Smooth muscle cell (in vitro differentiated cells): ENCODE measurements around the gene CHIA. TPM values are rescaled to one million over a fixed set of nuclear protein-coding genes. Genes with fewer than 3 reads are reported as not detected.
"Not testable (repeated sequence)": the region's sequence is repeated elsewhere in the genome, so short reads cannot be mapped to it uniquely, and the experiment has no call there.

Experiments
- DNase-seq: peaks from one replicate; lab custom pipeline; 2025; ENCODE audit not compliant: unreplicated experiment; lab: John Stamatoyannopoulos, UW
- H2AFZ ChIP-seq: fragments of 200-600 bp; sonication (generic); 2 replicates; pipeline ENCODE4 v1.6.0; 2016; ENCODE audit warnings: antibody characterized with exemption, low read depth, mild to moderate bottlenecking
- H3F3A ChIP-seq: fragments of 200-600 bp; sonication (generic); 2 replicates; pipeline ENCODE4 v1.6.0; 2017; ENCODE audit warnings: antibody characterized with exemption, low read depth
- H3K27ac ChIP-seq: fragments of 200-600 bp; sonication (generic); 2 replicates; pipeline ENCODE4 v1.5.1; 2016; ENCODE audit warnings: low read depth, mild to moderate bottlenecking
- H3K27me3 ChIP-seq: fragments of 200-600 bp; sonication (generic); 2 replicates; pipeline ENCODE4 v1.6.1; 2016; ENCODE audit warnings: low read depth, mild to moderate bottlenecking
- H3K36me3 ChIP-seq: fragments of 200-600 bp; sonication (generic); 2 replicates; pipeline ENCODE4 v1.5.1; 2016; ENCODE audit warnings: low read depth
- H3K4me1 ChIP-seq: fragments of 200-600 bp; sonication (generic); 2 replicates; pipeline ENCODE4 v1.5.1; 2016; ENCODE audit warnings: low read depth
- H3K4me2 ChIP-seq: fragments of 200-600 bp; sonication (generic); 2 replicates; pipeline ENCODE4 v1.6.0; 2016; ENCODE audit warnings: mild to moderate bottlenecking
- H3K4me3 ChIP-seq: fragments of 200-600 bp; sonication (generic); 2 replicates; pipeline ENCODE4 v1.5.1; 2016; ENCODE audit warnings: mild to moderate bottlenecking
- H3K79me2 ChIP-seq: fragments of 200-600 bp; sonication (generic); 2 replicates; pipeline ENCODE4 v1.6.0; 2016; ENCODE audit warnings: low read depth, mild to moderate bottlenecking
- H3K9ac ChIP-seq: fragments of 200-600 bp; sonication (generic); 2 replicates; pipeline ENCODE4 v1.6.0; 2016; ENCODE audit warnings: low read depth
- H3K9me3 ChIP-seq: fragments of 200-600 bp; sonication (generic); replicated peaks from 2 replicates; pipeline ENCODE4 v1.5.1; 2016; ENCODE audit warnings: low read depth
- H4K20me1 ChIP-seq: fragments of 200-600 bp; sonication (generic); 2 replicates; pipeline ENCODE4 v1.6.0; 2016; ENCODE audit warnings: low read depth
- WGBS: methylation state at CpG from one replicate; pipeline ENCODE4 v1.1.7; 2016; ENCODE audit warnings: low lambda C conversion rate; 5-methylcytosine and 5-hydroxymethylcytosine counted together
- polyA plus RNA-seq: library from polyadenylated mRNA; unstranded; fragments of >200 nt; fragmentation: Nextera tagmentation; extraction: Ambion mirVana; gene quantifications from 2 replicates; pipeline ENCODE4 v1.2.1, GENCODE V29; 2016
- total RNA-seq: library from RNA; depleted of rRNA; stranded (reverse); fragments of >200 nt; gene quantifications from 2 replicates; pipeline ENCODE4 v1.2.3, GENCODE V29; 2014
- TF ChIP-seq, protein P1 (sequence below): fragments of 200-600 bp; sonication (generic); IDR thresholded peaks from 2 replicates; pipeline ENCODE4 v1.5.1; 2017; ENCODE audit warnings: borderline replicate concordance, mild to moderate bottlenecking, antibody characterized with exemption; ENCODE audit not compliant: insufficient read depth, poor library complexity, severe bottlenecking

CHIA gene
- total and polyA plus RNA-seq, 2 experiments from 2014 or later: not detected

- H3F3A ChIP-seq: no peaks in the 10 kb centered on the region
Observed at GRCh38 chr1:111354584-111354983, 63.9 kb downstream of the CHIA start.

GRCh38 chr1:111358964-111359363, 68.3 kb downstream of the CHIA start:
- H3K9ac ChIP-seq: no peak overlapping the region
- no peaks in the 10 kb centered on the region for H4K20me1 ChIP-seq
- H2AFZ ChIP-seq: no peak overlapping the region
- H3K27ac ChIP-seq: no peak overlapping the region
- no peak overlapping the region for H3K4me3 ChIP-seq
- 90% methylated on average over 2 of the region's 2 CpGs for WGBS
- H3F3A ChIP-seq: no peaks in the 10 kb centered on the region
- H3K4me1 ChIP-seq: peaks cover 2% of the 10 kb centered on the region
- no peaks in the 10 kb centered on the region for H3K36me3 ChIP-seq
- no peaks in the 10 kb centered on the region for H3K9me3 ChIP-seq
- H3K79me2 ChIP-seq: no peaks in the 10 kb centered on the region
- no peaks in the 10 kb centered on the region for H3K27me3 ChIP-seq
- H3K4me2 ChIP-seq: no peak overlapping the region
- no peak for DNase-seq
- TF ChIP-seq, protein P1, sequence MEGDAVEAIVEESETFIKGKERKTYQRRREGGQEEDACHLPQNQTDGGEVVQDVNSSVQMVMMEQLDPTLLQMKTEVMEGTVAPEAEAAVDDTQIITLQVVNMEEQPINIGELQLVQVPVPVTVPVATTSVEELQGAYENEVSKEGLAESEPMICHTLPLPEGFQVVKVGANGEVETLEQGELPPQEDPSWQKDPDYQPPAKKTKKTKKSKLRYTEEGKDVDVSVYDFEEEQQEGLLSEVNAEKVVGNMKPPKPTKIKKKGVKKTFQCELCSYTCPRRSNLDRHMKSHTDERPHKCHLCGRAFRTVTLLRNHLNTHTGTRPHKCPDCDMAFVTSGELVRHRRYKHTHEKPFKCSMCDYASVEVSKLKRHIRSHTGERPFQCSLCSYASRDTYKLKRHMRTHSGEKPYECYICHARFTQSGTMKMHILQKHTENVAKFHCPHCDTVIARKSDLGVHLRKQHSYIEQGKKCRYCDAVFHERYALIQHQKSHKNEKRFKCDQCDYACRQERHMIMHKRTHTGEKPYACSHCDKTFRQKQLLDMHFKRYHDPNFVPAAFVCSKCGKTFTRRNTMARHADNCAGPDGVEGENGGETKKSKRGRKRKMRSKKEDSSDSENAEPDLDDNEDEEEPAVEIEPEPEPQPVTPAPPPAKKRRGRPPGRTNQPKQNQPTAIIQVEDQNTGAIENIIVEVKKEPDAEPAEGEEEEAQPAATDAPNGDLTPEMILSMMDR: no peak

More at GRCh38 chr1:111354584-111354983, 63.9 kb downstream of the CHIA start:
- Histone ChIP-seq H2AFZ (no peak overlapping the region), H3K4me2 (no peak overlapping the region), H3K79me2 (no peaks in the 10 kb centered on the region), H3K27me3 (no peaks in the 10 kb centered on the region), H3K36me3 (no peaks in the 10 kb centered on the region), H3K4me1 (no peaks in the 10 kb centered on the region), H3K9me3 (no peaks in the 10 kb centered on the region), H3K9ac (no peak overlapping the region), H4K20me1 (no peaks in the 10 kb centered on the region), H3K4me3 (no peak overlapping the region), H3K27ac (no peak overlapping the region)
- TF ChIP-seq, protein P1: no peak
- no peak for DNase-seq

DNA sequence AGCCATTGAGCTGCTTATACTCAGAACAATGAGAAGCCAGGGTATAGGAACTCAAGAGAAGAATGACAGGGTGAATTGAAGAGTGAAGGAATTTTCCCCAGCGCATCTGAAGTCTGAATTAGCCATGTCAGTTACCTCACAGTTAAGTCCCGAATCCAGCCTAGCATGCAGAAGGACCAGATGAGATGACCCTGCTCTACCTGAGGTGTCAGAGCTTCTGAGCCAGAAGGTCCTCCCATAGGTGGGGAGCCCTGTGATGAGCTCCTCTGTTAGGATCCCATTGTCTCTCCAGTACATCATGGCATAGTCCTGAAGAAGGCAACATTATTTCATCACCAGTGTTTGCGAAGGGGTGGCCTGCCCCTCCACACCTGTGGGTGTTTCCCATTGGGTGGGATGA, 68.7 kb downstream of the CHIA start:
- H3F3A ChIP-seq: no peaks in the 10 kb centered on the region
- no peaks in the 10 kb centered on the region for H3K9me3 ChIP-seq
- no peak overlapping the region for H2AFZ ChIP-seq
- H3K4me3 ChIP-seq: no peak overlapping the region
- no peak for DNase-seq
- 79% methylated on average over 3 of the region's 3 CpGs for WGBS
- no peak overlapping the region for H3K4me2 ChIP-seq
- H3K36me3 ChIP-seq: no peaks in the 10 kb centered on the region
- TF ChIP-seq, protein P1: no peak
- no peaks in the 10 kb centered on the region for H4K20me1 ChIP-seq
- H3K4me1 ChIP-seq: peaks cover 6% of the 10 kb centered on the region
- no peaks in the 10 kb centered on the region for H3K27me3 ChIP-seq
- H3K27ac ChIP-seq: no peak overlapping the region
- no peak overlapping the region for H3K9ac ChIP-seq
- no peaks in the 10 kb centered on the region for H3K79me2 ChIP-seq

DNA sequence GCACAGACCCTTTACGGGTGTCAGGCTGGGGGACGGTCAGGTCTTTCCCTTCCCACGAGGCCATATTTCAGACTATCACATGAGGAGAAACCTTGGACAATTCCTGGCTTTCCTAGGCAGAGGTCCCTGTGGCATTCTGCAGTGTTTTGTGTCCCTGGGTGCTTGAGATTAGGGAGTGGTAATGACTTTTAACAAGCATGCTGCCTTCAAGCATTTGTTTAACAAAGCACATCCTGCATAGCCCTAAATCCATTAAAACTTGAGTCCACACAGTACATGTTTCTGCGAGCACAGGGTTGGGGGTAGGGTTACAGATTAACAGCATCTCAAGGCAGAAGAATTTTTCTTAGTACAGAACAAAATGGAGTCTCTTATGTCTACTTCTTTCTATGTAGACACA, 69.6 kb downstream of the CHIA start:
- H2AFZ ChIP-seq, H3K79me2 ChIP-seq, H3F3A ChIP-seq, H3K4me2 ChIP-seq, H3K27me3 ChIP-seq, H3K4me3 ChIP-seq, DNase-seq, H3K27ac ChIP-seq, H4K20me1 ChIP-seq, H3K9me3 ChIP-seq, H3K36me3 ChIP-seq, H3K9ac ChIP-seq: not testable (repeated sequence)
- WGBS: 5% methylated on average over 4 of the region's 4 CpGs
- H3K4me1 ChIP-seq: peaks cover 15% of the 10 kb centered on the region
